HG03045 (cell line): ENCODE measurements around the gene FBXO28.

ENCODE experiments used
- ATAC-seq: cut with Tn5 transposase; IDR thresholded peaks from one replicate; pipeline ENCODE4 v1.9.1; 2021; ENCODE audit warnings: mild to moderate bottlenecking, moderate library complexity; ENCODE audit not compliant: unreplicated experiment

FBXO28 gene

GRCh38 chr1:224149709-224150108 lies 35.8 kb downstream of the FBXO28 start:
- no peak for ATAC-seq

- ATAC-seq: no peak
Measured at GRCh38 chr1:224151117-224151516, 37.2 kb downstream of the FBXO28 start.

DNA sequence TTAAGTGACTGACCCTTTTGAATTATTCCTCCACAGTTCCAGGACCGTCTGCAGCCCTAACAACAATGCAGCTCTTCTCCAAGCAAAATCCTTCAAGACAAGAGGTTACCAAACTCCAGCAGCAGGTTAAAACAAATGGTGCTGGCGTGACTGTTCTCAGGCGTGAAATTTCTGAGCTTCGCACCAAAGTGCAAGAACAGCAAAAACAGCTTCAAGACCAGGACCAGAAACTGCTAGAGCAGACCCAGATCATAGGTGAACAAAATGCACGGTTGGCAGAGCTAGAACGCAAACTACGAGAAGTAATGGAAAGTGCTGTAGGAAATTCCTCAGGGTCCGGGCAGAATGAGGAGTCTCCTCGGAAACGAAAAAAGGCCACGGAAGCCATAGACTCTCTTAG lies 43.4 kb downstream of the FBXO28 start:
- no peak for ATAC-seq

DNA sequence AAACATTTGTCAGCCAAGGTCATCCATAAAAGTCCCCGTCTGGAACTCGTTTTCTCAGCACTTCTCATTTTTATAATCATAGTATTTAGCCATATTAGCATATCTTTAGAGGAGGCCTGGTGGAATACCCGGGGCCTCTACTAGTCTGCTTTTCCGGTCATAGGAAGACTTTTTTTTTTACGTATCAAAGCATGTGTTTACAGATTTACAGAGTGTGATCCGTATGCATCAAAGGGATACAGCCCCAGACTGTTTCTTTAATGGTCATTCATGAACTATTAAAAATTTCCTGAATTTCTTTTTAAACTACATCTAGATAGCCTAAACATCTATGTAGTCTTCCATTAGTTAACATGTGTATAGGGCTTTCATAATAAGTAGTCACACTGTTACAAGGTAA lies 45.6 kb downstream of the FBXO28 start:
- no peak for ATAC-seq

GRCh38 chr1:224160171-224160682 lies 46.3 kb downstream of the FBXO28 start:
- ATAC-seq: no peak

DNA sequence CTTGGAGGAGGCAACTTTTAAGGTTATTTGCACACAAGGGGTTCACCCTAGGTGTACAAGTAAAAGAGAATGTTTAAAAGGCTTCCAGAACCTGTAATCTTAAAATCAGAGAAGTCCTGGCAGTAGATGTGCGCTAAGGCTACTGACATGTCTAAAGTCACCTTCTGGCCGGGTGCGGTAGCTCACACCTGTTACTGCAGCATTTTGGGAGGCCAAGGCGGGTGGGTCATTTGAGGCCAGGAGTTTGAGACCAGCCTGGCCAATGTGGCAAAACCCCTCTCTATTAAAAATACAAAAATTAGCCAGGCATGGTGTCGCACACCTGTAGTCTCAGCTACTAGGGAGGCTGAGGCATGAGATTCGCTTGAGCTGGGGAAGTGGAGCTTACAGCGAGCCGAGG lies 48.9 kb downstream of the FBXO28 start:
- no peak for ATAC-seq

- ATAC-seq: no peak
Measured at GRCh38 chr1:224163311-224163710, 49.4 kb downstream of the FBXO28 start.

- ATAC-seq: peak; percentile 81
Measured at GRCh38 chr1:224168859-224169380, 55.0 kb downstream of the FBXO28 start.

DNA sequence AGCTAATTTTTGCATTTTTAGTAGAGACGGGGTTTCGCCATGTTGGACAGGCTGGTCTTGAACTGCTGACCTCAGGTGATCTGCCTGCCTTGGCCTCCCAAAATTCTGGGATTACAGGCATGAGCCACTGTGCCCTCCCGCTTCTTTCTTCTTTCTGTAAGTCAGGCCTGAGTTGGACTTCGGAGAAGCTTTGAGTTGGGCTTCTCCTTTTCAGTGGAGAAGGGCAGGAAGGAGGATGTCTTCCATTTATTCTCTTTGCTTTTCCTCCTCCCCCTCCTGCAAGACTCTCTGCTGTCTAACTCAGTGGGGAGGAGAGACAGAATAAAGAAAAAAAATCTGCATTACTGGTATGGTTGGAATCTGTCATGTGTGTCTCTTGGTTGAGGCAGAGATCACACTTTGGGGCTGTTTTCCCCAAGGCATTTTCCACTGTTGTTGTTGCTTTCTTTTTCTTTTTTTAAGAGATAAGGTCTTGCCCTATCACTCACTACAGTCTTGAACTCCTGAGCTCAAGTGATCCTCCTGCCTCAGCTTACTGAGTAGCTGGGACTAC lies 55.9 kb downstream of the FBXO28 start:
- no peak for ATAC-seq

DNA sequence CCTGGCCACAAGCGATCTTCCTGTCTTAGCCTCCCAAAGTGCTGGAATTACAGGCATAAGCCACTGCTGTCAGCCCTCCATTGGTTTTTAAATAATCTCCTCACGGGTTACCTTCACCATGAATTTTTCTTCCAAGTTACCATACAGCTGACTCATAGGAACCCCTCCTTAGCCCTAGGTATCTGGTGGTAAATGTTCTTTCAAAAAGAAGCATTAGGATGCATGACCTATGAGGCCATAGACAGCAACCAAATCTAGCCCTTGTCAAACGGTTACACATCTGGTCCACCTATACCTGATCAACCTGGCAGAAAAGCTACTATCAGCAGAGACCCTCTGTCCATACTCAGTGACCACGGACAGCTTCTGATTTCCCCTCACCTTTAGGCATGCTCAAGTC lies 56.4 kb downstream of the FBXO28 start:
- ATAC-seq: no peak

DNA sequence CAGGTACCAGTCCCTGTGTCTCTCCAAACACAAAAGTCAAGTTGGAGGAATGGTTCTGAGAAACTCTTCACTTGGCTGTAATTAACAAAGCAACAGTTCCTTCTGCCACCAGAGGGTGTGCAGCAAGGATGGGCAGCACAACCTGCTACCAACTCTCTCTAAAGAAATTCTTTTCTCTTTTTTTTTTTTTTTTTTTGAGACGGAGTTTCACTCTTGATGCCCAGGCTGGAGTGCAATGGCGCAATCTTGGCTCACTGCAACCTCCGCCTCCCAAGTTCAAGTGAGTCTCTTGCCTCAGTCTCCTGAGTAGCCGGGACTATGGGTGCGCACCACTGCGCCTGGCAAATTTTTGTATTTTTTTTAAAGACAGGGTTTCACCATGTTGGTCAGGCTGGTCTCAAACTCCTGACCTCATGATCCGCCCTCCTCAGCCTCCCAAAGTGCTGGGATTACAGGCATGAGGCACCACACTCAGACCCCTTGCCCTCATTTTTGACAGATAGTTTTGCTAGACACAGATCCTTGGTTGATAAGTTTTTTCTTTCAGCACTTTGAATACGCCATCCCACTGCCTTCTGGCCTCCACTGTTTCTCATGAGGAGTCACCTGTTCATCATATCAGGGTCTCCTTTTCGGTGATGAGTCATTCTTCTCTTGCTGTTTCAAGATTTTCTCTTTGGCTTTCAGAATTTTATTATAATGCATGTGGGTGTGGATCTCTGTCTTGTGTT lies 57.0 kb downstream of the FBXO28 start:
- ATAC-seq: no peak

DNA sequence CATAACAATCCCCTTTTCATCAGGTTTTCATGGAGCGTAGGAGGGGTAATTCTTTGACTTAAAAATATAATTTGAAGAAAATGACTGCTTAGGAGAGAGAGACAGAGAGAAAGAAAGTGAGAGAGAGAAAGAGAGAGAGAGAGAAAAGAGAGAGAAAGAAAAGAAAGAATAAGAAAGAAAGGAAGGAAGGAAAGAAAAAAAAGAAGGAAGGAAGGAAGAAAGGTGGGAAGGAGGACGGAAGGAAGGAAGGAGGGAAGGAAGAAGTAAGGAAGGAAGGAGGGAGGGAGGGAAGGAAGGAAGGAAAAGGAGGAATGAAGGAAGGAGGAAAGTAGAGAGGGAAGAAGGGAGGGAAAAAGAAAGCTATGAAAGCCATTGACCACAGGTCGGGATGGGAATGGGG lies 58.3 kb downstream of the FBXO28 start:
- ATAC-seq: no peak

DNA sequence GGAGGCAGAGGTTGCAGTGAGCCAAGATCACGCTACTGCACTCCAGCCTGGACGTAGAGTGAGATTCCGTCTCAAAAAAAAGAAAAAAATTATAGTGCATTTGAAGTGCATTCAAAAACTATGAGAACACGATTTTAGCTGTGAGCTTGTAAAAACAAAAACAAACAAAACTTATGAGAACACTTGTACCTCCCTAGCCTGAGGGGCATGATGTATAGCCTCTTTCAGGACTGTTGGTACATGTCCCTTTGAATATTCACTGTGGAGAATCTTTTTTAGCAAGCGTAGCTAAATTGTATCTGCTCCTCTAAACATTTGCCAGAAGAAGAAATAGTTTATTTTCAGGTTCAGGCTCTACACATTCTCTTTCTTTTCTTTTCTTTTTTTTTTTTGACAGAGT lies 59.6 kb downstream of the FBXO28 start:
- ATAC-seq: no peak

DNA sequence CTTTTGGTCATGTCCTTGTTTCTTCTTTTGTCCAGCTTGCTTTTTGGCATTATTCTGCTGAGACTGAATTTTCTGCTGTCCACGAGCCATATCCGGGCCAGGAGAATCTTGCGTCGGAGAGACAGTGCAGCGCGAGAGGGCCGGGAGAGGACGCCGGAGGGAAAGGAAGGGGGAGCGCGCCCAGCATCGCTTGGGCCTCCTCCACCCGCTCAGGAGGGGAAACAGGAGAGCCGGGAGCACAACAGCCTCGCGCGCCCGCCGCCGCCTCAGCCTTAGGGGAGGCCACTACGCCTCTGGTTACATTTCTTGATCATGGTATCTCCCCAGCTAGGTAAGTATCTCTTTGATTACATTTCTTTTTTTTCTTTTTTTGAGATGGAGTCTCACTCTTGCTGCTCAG lies 61.7 kb downstream of the FBXO28 start:
- no peak for ATAC-seq

GRCh38 chr1:224177356-224177999 lies 63.6 kb downstream of the FBXO28 start:
- no peak for ATAC-seq

GRCh38 chr1:224178894-224179293 lies 65.0 kb downstream of the FBXO28 start:
- no peak for ATAC-seq

DNA sequence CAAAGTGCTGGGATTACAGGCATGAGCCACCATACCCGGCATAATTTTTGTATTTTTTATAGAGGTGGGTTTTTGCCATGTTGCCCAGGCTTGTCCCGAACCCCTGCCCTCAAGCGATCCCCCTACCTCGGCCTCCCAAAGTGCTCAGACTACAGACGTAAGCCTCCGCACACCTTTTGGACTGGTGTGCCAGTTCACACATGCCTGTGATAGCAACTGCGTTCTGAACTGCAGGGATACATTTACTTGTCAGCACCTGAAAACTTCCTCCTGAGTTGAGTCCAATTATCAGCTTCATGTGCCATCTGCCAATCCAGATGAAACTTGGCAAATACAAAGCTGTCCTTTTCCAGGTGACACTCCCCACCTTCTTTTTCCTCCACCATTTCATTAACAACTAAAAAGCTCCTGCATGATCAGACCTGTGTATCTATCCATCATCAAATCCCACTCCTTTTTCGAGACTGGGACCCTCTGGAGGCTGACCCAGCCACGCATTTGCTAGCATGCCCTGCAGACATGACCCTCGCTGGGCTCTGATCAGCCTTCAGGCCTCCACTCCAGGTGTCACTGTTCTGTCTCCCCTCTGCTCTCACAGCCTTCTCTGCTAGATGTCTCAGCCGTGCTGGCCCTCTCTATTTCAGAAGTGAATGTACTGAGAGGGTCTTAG lies 67.0 kb downstream of the FBXO28 start:
- ATAC-seq: no peak

DNA sequence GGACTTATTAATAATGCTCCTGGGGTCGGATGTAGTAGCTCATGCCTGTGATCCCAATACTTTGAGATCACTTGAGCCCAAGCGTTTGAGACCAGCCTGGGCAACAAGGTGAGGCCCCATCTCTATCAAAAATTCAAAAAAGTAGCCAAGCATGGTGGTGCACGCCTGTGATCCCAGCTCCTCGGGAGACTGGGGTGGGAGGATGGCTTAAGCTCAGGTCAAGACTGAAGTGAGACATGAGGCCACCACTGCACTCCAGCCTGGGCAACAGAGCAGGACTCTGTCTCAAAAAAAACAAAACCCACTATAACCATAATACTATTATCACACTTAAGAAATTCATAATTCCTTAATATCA lies 67.5 kb downstream of the FBXO28 start:
- no peak for ATAC-seq

DNA sequence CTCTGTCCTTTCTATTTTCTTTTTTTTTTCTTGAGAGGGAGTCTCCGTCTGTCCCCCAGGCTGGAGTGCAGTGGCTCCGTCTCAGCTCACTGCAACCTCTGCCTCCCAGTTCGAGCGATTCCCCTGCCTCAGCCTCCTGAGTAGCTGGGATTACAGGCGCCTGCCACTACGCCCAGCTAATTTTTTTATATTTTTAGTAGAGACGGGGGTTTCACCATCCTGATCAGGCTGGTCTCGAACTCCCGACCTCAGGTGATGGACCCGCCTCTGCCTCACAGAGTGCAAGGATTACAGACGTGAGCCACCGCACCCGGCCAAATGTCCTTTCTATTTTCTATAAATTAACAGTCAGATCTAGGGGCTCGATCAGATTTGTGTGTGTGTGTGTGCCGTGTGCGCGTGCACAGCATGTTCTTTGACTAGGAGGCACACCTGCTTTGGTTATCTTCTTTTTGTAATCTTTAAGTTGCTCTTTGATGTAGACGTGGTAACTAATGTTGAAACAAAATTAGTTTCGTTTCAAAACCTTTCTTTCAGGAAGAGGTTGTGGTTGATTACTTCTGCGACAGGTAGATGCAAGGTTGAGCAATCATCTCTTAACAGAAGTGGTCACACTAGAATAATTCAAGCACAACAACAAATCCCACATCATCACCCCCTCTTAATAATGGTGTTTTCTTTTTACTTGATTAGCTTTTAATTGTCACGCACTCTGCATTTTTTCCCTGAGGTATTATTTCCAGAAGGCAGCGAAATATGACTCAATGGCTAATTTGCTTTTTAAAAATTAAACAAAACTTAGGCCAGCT lies 68.3 kb downstream of the FBXO28 start:
- ATAC-seq: peak; percentile 25

DNA sequence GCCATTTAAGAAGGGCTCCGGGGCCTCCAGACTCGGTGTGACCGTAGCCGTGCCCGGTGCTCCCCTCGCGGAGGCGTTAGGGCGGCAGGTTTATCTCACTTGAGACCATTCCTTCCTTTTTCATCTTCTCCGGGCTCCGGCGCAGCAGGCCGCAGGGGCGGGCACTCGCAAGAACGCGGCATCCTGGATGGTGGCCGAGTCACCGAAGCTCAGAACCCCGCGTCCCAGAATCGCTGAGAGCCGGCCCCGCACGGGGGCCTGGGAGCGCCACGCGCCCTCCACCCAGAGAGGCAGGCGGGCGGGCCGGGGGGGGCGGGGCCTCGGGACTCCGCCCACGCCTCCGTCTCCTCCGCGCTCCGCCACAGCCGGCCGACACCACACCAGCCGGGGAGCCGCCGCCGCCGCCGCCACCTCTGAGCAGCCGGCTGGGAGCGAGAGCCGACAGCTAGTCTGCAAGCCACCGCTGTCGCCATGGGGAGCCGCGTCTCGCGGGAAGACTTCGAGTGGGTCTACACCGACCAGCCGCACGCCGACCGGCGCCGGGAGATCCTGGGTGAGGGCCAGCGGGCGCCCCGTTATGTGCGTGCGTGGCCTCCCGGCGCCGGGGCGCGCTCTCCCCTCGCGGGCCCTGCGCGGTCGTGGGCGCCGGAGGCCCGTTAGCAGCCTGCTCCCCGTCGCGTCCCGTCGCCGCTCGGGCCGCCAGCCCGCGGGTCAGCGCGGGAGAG lies 69.1 kb downstream of the FBXO28 start, which contains the start of gene DEGS1:
TSS of gene DEGS1 (plus strand) at position 375 of the 725 bp plus-strand sequence. CDS start at position 472, 97 bp downstream.
- ATAC-seq: peak; percentile 76
